Neutrophil (primary cell): ENCODE data around the gene MED12L.
"Not testable (repeated sequence)": the region's sequence is repeated elsewhere in the genome, so short reads cannot be mapped to it uniquely, and the experiment has no call there.

Source experiments
- H3K27ac ChIP-seq: fragments of 200-600 bp; sonication (generic); 2 replicates; pipeline ENCODE4 v1.5.1; 2016; ENCODE audit warnings: mild to moderate bottlenecking, moderate library complexity
- H3K27me3 ChIP-seq: fragments of 200-600 bp; sonication (generic); 2 replicates; pipeline ENCODE4 v1.6.0; 2016; ENCODE audit warnings: mild to moderate bottlenecking
- H3K36me3 ChIP-seq: fragments of 200-600 bp; sonication (generic); 2 replicates; pipeline ENCODE4 v1.5.1; 2017
- H3K4me1 ChIP-seq, 2 experiments: fragments of 200-600 bp in 1 of 2; sonication (generic) in 1 of 2; 1 replicate in 1 of 2; 2 replicates in 1 of 2; pipeline versions ENCODE4 v1.5.1 to v1.6.1; 2013 to 2016; ENCODE audit warnings: low read depth in 1 of 2, low read length in 1 of 2, mild to moderate bottlenecking in 1 of 2, moderate library complexity in 1 of 2; ENCODE audit not compliant: control insufficient read depth in 1 of 2, insufficient read depth in 1 of 2
- H3K4me3 ChIP-seq, 2 experiments: fragments of 200-600 bp in 1 of 2; sonication (generic) in 1 of 2; 1 replicate in 1 of 2; 2 replicates in 1 of 2; pipeline ENCODE4 v1.5.1; 2013 to 2016; ENCODE audit warnings: low read depth in 1 of 2, low read length in 1 of 2, mild to moderate bottlenecking in 1 of 2, moderate library complexity in 1 of 2
- H3K9me3 ChIP-seq: fragments of 200-600 bp; sonication (generic); 2 replicates; pipeline ENCODE4 v1.5.1; 2016
- TF ChIP-seq, protein P1 (sequence below): fragments of 200-600 bp; sonication (generic); IDR thresholded peaks from 2 replicates; pipeline ENCODE4 v1.5.1; 2016; ENCODE audit warnings: antibody characterized with exemption

The MED12L gene

GRCh38 chr3:151226825-151227224 lies 141.4 kb downstream of the MED12L start:
- Histone ChIP-seq H3K4me1 (peaks cover 22 to 32% of the 10 kb centered on the region in 2 experiments), H3K27me3 (no peaks in the 10 kb centered on the region), H3K27ac (no peak overlapping the region), H3K4me3 (no peak overlapping the region), H3K9me3 (no peaks in the 10 kb centered on the region), H3K36me3 (no peaks in the 10 kb centered on the region)
- TF ChIP-seq, protein P1, sequence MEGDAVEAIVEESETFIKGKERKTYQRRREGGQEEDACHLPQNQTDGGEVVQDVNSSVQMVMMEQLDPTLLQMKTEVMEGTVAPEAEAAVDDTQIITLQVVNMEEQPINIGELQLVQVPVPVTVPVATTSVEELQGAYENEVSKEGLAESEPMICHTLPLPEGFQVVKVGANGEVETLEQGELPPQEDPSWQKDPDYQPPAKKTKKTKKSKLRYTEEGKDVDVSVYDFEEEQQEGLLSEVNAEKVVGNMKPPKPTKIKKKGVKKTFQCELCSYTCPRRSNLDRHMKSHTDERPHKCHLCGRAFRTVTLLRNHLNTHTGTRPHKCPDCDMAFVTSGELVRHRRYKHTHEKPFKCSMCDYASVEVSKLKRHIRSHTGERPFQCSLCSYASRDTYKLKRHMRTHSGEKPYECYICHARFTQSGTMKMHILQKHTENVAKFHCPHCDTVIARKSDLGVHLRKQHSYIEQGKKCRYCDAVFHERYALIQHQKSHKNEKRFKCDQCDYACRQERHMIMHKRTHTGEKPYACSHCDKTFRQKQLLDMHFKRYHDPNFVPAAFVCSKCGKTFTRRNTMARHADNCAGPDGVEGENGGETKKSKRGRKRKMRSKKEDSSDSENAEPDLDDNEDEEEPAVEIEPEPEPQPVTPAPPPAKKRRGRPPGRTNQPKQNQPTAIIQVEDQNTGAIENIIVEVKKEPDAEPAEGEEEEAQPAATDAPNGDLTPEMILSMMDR, result no peak

DNA sequence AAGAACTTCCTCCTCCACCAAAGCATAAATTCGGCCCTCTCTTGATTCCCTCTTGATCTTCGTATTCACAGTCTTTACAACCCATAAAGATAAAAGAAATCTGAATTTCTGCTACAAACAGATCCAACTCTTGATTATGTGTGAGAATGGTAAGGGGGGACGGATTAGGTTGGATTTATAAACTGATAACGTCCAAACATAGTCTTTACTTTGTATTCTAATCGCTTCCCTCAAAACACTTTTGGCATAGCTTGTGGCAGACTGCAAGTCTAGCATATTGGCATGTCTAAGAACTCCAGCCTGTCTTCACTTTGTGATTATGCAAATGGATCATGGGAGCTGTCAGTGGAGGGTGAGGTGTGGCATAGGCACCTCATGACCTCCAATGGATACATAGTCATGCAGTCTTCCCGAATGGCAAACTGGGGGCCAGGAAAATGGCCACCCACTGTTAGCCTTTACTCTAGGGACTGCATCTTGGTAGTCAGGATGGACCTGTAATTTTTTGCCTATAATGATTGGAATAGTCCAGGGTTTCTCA lies 141.9 kb downstream of the MED12L start:
- Histone ChIP-seq H3K27ac (no peak overlapping the region), H3K36me3 (no peaks in the 10 kb centered on the region), H3K4me3 (no peak overlapping the region), H3K27me3 (no peaks in the 10 kb centered on the region), H3K9me3 (no peaks in the 10 kb centered on the region), H3K4me1 (peaks cover 22 to 32% of the 10 kb centered on the region in 2 experiments)
- TF ChIP-seq, protein P1, result no peak

GRCh38 chr3:151227807-151228665 lies 142.6 kb downstream of the MED12L start:
- no peak overlapping the region for H3K4me3 ChIP-seq
- H3K27ac ChIP-seq, result no peak overlapping the region
- no peaks in the 10 kb centered on the region for H3K9me3 ChIP-seq
- H3K27me3 ChIP-seq, result no peaks in the 10 kb centered on the region
- no peaks in the 10 kb centered on the region for H3K36me3 ChIP-seq
- TF ChIP-seq, protein P1, result peak; percentile 95
- H3K4me1 ChIP-seq, result peaks cover 22 to 32% of the 10 kb centered on the region in 2 experiments

GRCh38 chr3:151228666-151229040 lies 143.2 kb downstream of the MED12L start:
- Histone ChIP-seq H3K4me3 (no peak overlapping the region), H3K9me3 (no peaks in the 10 kb centered on the region), H3K27me3 (no peaks in the 10 kb centered on the region), H3K4me1 (peaks cover 22 to 32% of the 10 kb centered on the region in 2 experiments), H3K36me3 (no peaks in the 10 kb centered on the region), H3K27ac (no peak overlapping the region)
- TF ChIP-seq, protein P1, result no peak

- Histone ChIP-seq H3K4me3 (peak overlapping the region; percentile 39 to 43), H3K27ac (peak overlapping the region; percentile 70), H3K9me3 (no peaks in the 10 kb centered on the region), H3K4me1 (peaks cover 22 to 32% of the 10 kb centered on the region in 2 experiments), H3K27me3 (no peaks in the 10 kb centered on the region), H3K36me3 (no peaks in the 10 kb centered on the region)
- TF ChIP-seq, protein P1, result no peak
These were observed 145.2 kb downstream of the MED12L start for GRCh38 chr3:151230646-151231045.

GRCh38 chr3:151232403-151232802 lies 146.9 kb downstream of the MED12L start:
- not testable (repeated sequence) for H3K4me3 ChIP-seq, H3K36me3 ChIP-seq, H3K9me3 ChIP-seq, H3K27me3 ChIP-seq, H3K27ac ChIP-seq
- peaks cover 21 to 32% of the 10 kb centered on the region in 2 experiments for H3K4me1 ChIP-seq
